ENCODE measurements around the gene ACAD9.
"Not testable (repeated sequence)": the region's sequence is repeated elsewhere in the genome, so short reads cannot be mapped to it uniquely, and the experiment has no call there.

- TF ChIP-seq FOXM1 (IDR thresholded peaks at IDR 0.05; ENCODE audit: borderline replicate concordance); SP1 (IDR thresholded peaks at IDR 0.05); FOXA1 (IDR thresholded peaks at IDR 0.05); HDGF (IDR thresholded peaks at IDR 0.05; ENCODE audit: borderline replicate concordance); NFRKB (IDR thresholded peaks at IDR 0.05); SUZ12 (IDR thresholded peaks at IDR 0.05); ELF4 (IDR thresholded peaks at IDR 0.05); ZNF384 (IDR thresholded peaks at IDR 0.05); ARNT (IDR thresholded peaks at IDR 0.05); TARDBP (IDR thresholded peaks at IDR 0.05); BHLHE40 (IDR thresholded peaks at IDR 0.05; ENCODE audit: borderline replicate concordance); FOXK2 (IDR thresholded peaks at IDR 0.05); L3MBTL2 (conservative IDR thresholded peaks at IDR 0.05): not testable (repeated sequence)
- TF ChIP-seq, protein P1, sequence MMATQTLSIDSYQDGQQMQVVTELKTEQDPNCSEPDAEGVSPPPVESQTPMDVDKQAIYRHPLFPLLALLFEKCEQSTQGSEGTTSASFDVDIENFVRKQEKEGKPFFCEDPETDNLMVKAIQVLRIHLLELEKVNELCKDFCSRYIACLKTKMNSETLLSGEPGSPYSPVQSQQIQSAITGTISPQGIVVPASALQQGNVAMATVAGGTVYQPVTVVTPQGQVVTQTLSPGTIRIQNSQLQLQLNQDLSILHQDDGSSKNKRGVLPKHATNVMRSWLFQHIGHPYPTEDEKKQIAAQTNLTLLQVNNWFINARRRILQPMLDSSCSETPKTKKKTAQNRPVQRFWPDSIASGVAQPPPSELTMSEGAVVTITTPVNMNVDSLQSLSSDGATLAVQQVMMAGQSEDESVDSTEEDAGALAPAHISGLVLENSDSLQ (IDR thresholded peaks at IDR 0.05): not testable (repeated sequence)
These were observed 14.3 kb upstream of the ACAD9 start for GRCh38 chr3:128864849-128865804.
